ENCODE measurements around the gene SOX21.

Gene SOX21

GRCh38 chr13:94709001-94709834 lies 3.1 kb downstream of the SOX21 start:
- DNase-seq (ENCODE audit: low read depth): no peak

- no peak for DNase-seq (ENCODE audit: low read depth)
Observed at GRCh38 chr13:94708031-94708859, 4.1 kb downstream of the SOX21 start.

GRCh38 chr13:94707400-94708021 lies 4.8 kb downstream of the SOX21 start:
- no peak for DNase-seq (ENCODE audit: low read depth)

GRCh38 chr13:94706843-94707399 lies 5.4 kb downstream of the SOX21 start:
- no peak for DNase-seq (ENCODE audit: low read depth)

GRCh38 chr13:94706101-94706842 lies 6.1 kb downstream of the SOX21 start:
- no peak for DNase-seq (ENCODE audit: low read depth)

- no peak for DNase-seq (ENCODE audit: low read depth)
Observed at GRCh38 chr13:94705081-94706030, 7.0 kb downstream of the SOX21 start.

GRCh38 chr13:94704377-94705080 lies 7.8 kb downstream of the SOX21 start:
- DNase-seq (ENCODE audit: low read depth): peak; percentile 11

- no peak for DNase-seq (ENCODE audit: low read depth)
Observed at GRCh38 chr13:94703721-94704314, 8.5 kb downstream of the SOX21 start.

- DNase-seq (ENCODE audit: low read depth): no peak
Observed at GRCh38 chr13:94703271-94703670, 9.1 kb downstream of the SOX21 start.

- DNase-seq (ENCODE audit: low read depth): no peak
Observed at GRCh38 chr13:94702181-94703041, 9.9 kb downstream of the SOX21 start.

GRCh38 chr13:94701313-94702180 lies 10.8 kb downstream of the SOX21 start:
- DNase-seq (ENCODE audit: low read depth): no peak

GRCh38 chr13:94700536-94700935 lies 11.8 kb downstream of the SOX21 start:
- DNase-seq (ENCODE audit: low read depth): no peak

GRCh38 chr13:94700051-94700535 lies 12.3 kb downstream of the SOX21 start:
- no peak for DNase-seq (ENCODE audit: low read depth)

- no peak for DNase-seq (ENCODE audit: low read depth)
Observed at GRCh38 chr13:94696171-94696570, 16.2 kb downstream of the SOX21 start.

- no peak for DNase-seq (ENCODE audit: low read depth)
Observed at GRCh38 chr13:94692030-94692429, 20.3 kb downstream of the SOX21 start.

GRCh38 chr13:94683409-94683808 lies 28.9 kb downstream of the SOX21 start:
- no peak for DNase-seq (ENCODE audit: low read depth)

- no peak for DNase-seq (ENCODE audit: low read depth)
Observed at GRCh38 chr13:94682229-94682628, 30.1 kb downstream of the SOX21 start.
